SJCRH30 (cell line): ENCODE results near the gene SSBP3. TPM values are rescaled to one million over a fixed set of nuclear protein-coding genes. Genes with fewer than 3 reads are reported as not detected.
"Not testable (repeated sequence)": the region's sequence is repeated elsewhere in the genome, so short reads cannot be mapped to it uniquely, and the experiment has no call there.

Experiments
- DNase-seq, 2 experiments: peaks; one replicate each; pipeline ENCODE4 v3.0.0-alpha.2; 2015 to 2020
- H3K27ac ChIP-seq: fragments of 250-450 bp; sonication (Bioruptor Pico); 2 replicates; pipeline ENCODE4 v1.5.1; 2020; ENCODE audit warnings: mild to moderate bottlenecking, moderate library complexity
- H3K27me3 ChIP-seq: fragments of 250-450 bp; sonication (Bioruptor Pico); 2 replicates; pipeline ENCODE4 v1.5.1; 2020; ENCODE audit warnings: mild to moderate bottlenecking, moderate library complexity
- H3K36me3 ChIP-seq: fragments of 250-450 bp; sonication (Bioruptor Pico); 2 replicates; pipeline ENCODE4 v1.5.1; 2020; ENCODE audit warnings: mild to moderate bottlenecking, moderate library complexity
- H3K4me1 ChIP-seq: fragments of 250-450 bp; sonication (Bioruptor Pico); 2 replicates; pipeline ENCODE4 v1.5.1; 2020; ENCODE audit warnings: mild to moderate bottlenecking, moderate library complexity
- H3K4me3 ChIP-seq: fragments of 250-450 bp; sonication (Bioruptor Pico); 2 replicates; pipeline ENCODE4 v1.5.1; 2020; ENCODE audit warnings: mild to moderate bottlenecking, moderate library complexity
- H3K9me3 ChIP-seq: fragments of 250-450 bp; sonication (Bioruptor Pico); replicated peaks from 2 replicates; pipeline ENCODE4 v1.5.1; 2020; ENCODE audit warnings: mild to moderate bottlenecking, moderate library complexity
- total RNA-seq: library from RNA; depleted of rRNA; stranded (reverse); fragments of >200 nt; shearing (Covaris generic); gene quantifications from 2 replicates; pipeline ENCODE4 v1.2.3, GENCODE V29; 2014

SSBP3 gene
- total RNA-seq, 1 experiment from 2014 or later: 32.1 TPM

GRCh38 chr1:54418598-54418997, 12.4 kb upstream of the SSBP3 start:
- not testable (repeated sequence) for H3K4me3 ChIP-seq, H3K27ac ChIP-seq, H3K4me1 ChIP-seq, H3K27me3 ChIP-seq, DNase-seq, H3K9me3 ChIP-seq, H3K36me3 ChIP-seq

GRCh38 chr1:54417123-54417522, 10.9 kb upstream of the SSBP3 start:
- no peaks in the 10 kb centered on the region for H3K9me3 ChIP-seq
- H3K27ac ChIP-seq: no peak overlapping the region
- no peak overlapping the region for H3K4me3 ChIP-seq
- no peaks in the 10 kb centered on the region for H3K4me1 ChIP-seq
- no peaks in the 10 kb centered on the region for H3K36me3 ChIP-seq
- no peaks in the 10 kb centered on the region for H3K27me3 ChIP-seq
- no peak for DNase-seq

- no peaks in the 10 kb centered on the region for H3K36me3 ChIP-seq
- H3K4me3 ChIP-seq: no peak overlapping the region
- DNase-seq: no peak
- H3K27me3 ChIP-seq: no peaks in the 10 kb centered on the region
- no peaks in the 10 kb centered on the region for H3K4me1 ChIP-seq
- H3K9me3 ChIP-seq: no peaks in the 10 kb centered on the region
- H3K27ac ChIP-seq: no peak overlapping the region
Measured at GRCh38 chr1:54416435-54416834, 10.2 kb upstream of the SSBP3 start.

GRCh38 chr1:54415991-54416390, 9.8 kb upstream of the SSBP3 start:
- Histone ChIP-seq H3K4me3 (no peak overlapping the region), H3K27me3 (no peaks in the 10 kb centered on the region), H3K4me1 (no peaks in the 10 kb centered on the region), H3K27ac (no peak overlapping the region), H3K36me3 (no peaks in the 10 kb centered on the region), H3K9me3 (no peaks in the 10 kb centered on the region)
- no peak for DNase-seq

GRCh38 chr1:54415533-54415932, 9.3 kb upstream of the SSBP3 start:
- H3K4me3 ChIP-seq: no peak overlapping the region
- H3K36me3 ChIP-seq: no peaks in the 10 kb centered on the region
- no peaks in the 10 kb centered on the region for H3K9me3 ChIP-seq
- no peak overlapping the region for H3K27ac ChIP-seq
- DNase-seq: no peak
- H3K4me1 ChIP-seq: no peaks in the 10 kb centered on the region
- H3K27me3 ChIP-seq: no peaks in the 10 kb centered on the region

- no peak for DNase-seq
- no peaks in the 10 kb centered on the region for H3K9me3 ChIP-seq
- H3K4me3 ChIP-seq: no peak overlapping the region
- no peaks in the 10 kb centered on the region for H3K27me3 ChIP-seq
- H3K36me3 ChIP-seq: no peaks in the 10 kb centered on the region
- H3K4me1 ChIP-seq: no peaks in the 10 kb centered on the region
- H3K27ac ChIP-seq: no peak overlapping the region
Measured at GRCh38 chr1:54413732-54414131, 7.5 kb upstream of the SSBP3 start.

GRCh38 chr1:54413295-54413694, 7.1 kb upstream of the SSBP3 start:
- Histone ChIP-seq H3K27me3 (no peaks in the 10 kb centered on the region), H3K36me3 (no peaks in the 10 kb centered on the region), H3K9me3 (no peaks in the 10 kb centered on the region), H3K27ac (no peak overlapping the region), H3K4me1 (no peaks in the 10 kb centered on the region), H3K4me3 (no peak overlapping the region)
- DNase-seq: no peak

GRCh38 chr1:54410359-54410758, 4.2 kb upstream of the SSBP3 start:
- no peak for DNase-seq
- H3K27me3 ChIP-seq: no peaks in the 10 kb centered on the region
- H3K4me3 ChIP-seq: no peak overlapping the region
- no peak overlapping the region for H3K27ac ChIP-seq
- no peaks in the 10 kb centered on the region for H3K36me3 ChIP-seq
- no peaks in the 10 kb centered on the region for H3K9me3 ChIP-seq
- 0 out of 2 replicates have a peak, but pooled peaks cover 3% of the 10 kb centered on the region for H3K4me1 ChIP-seq

- H3K27ac ChIP-seq: no peak overlapping the region
- DNase-seq: no peak
- H3K4me3 ChIP-seq: no peak overlapping the region
- H3K36me3 ChIP-seq: no peaks in the 10 kb centered on the region
- no peaks in the 10 kb centered on the region for H3K9me3 ChIP-seq
- peaks cover 3% of the 10 kb centered on the region for H3K4me1 ChIP-seq
- H3K27me3 ChIP-seq: no peaks in the 10 kb centered on the region
Measured at GRCh38 chr1:54409156-54410142, 3.3 kb upstream of the SSBP3 start.

GRCh38 chr1:54408147-54409066, 2.2 kb upstream of the SSBP3 start:
- Histone ChIP-seq H3K36me3 (no peaks in the 10 kb centered on the region), H3K4me3 (peak overlapping the region; percentile 96), H3K27me3 (no peaks in the 10 kb centered on the region), H3K27ac (peak overlapping the region; percentile 8; the same call in 1 of the 2 replicates), H3K4me1 (peaks cover 9% of the 10 kb centered on the region), H3K9me3 (no peaks in the 10 kb centered on the region)
- DNase-seq: no peak

- DNase-seq: peak; percentile 78 to 93
- H3K4me1 ChIP-seq: peaks cover 9% of the 10 kb centered on the region
- no peaks in the 10 kb centered on the region for H3K27me3 ChIP-seq
- H3K27ac ChIP-seq: peak overlapping the region; percentile 8; the same call in 1 of the 2 replicates
- no peaks in the 10 kb centered on the region for H3K36me3 ChIP-seq
- H3K4me3 ChIP-seq: peak overlapping the region; percentile 96
- no peaks in the 10 kb centered on the region for H3K9me3 ChIP-seq
Measured at GRCh38 chr1:54407404-54408146, 1.4 kb upstream of the SSBP3 start.

GRCh38 chr1:54407154-54407403, 885 bp upstream of the SSBP3 start:
- Histone ChIP-seq H3K27ac (no peak overlapping the region; the same call in 1 of the 2 replicates), H3K9me3 (no peaks in the 10 kb centered on the region), H3K27me3 (no peaks in the 10 kb centered on the region), H3K36me3 (no peaks in the 10 kb centered on the region), H3K4me3 (peak overlapping the region; percentile 96), H3K4me1 (peaks cover 9% of the 10 kb centered on the region)
- DNase-seq: no peak

- Histone ChIP-seq H3K36me3 (peaks cover 10% of the 10 kb centered on the region), H3K4me1 (peaks cover 9% of the 10 kb centered on the region)
- no peak for DNase-seq
Measured at GRCh38 chr1:54405898-54406293, 298 bp downstream of the SSBP3 start.

More at GRCh38 chr1:54405898-54406293, 298 bp downstream of the SSBP3 start:
- no peaks in the 10 kb centered on the region for H3K27me3 ChIP-seq
- peak overlapping the region; percentile 96 for H3K4me3 ChIP-seq
- H3K9me3 ChIP-seq: no peaks in the 10 kb centered on the region
- no peak overlapping the region for H3K27ac ChIP-seq
